K562 (cell line): ENCODE data around the gene LTO1. TPM values are rescaled to one million over a fixed set of nuclear protein-coding genes. Genes with fewer than 3 reads are reported as not detected.
A peak's percentile ranks its signal among the peaks of the same experiment; 100 is the strongest.

Source experiments
- ATAC-seq: fragments of 200-7000 bp; cut with Tn5 transposase; 3 replicates; pipeline ENCODE4 v1.9.1; 2020; ENCODE audit warnings: moderate library complexity
- BruUV-seq: library from RNA; stranded (reverse); fragments of 400-500 nt; replicated peaks from 2 replicates; lab custom pipeline; 2021; lab: Mats Ljungman, UMichigan
- CTCF ChIA-PET: fragments of 300-600 bp; formaldehyde crosslinking; extraction: SDS; loops from one replicate; lab custom pipeline; 2021; ENCODE audit warnings: low intra/inter-chr PET ratio; lab: Yijun Ruan, JAX
- POLR2A ChIA-PET: fragments of 300-600, 350-650 bp; sonication (Branson Sonifier 250); formaldehyde crosslinking; extraction: SDS; loops from one replicate; lab custom pipeline; 2021; ENCODE audit warnings: antibody characterized with exemption, inconsistent platforms; lab: Yijun Ruan, JAX
- DNase-seq, 4 experiments: peaks; one replicate each; pipeline versions ENCODE4 v3.0.0 to v3.0.0-alpha.2; 2011 to 2018; ENCODE audit warnings: low spot score in 3 of 4, mixed read lengths in 3 of 4; ENCODE audit errors: extremely low read depth in 1 of 4
- FAIRE-seq: peaks from 2 replicates; lab custom pipeline; 2011; peaks lifted over from hg19 to GRCh38; lab: Jason Lieb, UNC
- H2AFZ ChIP-seq: 2 replicates; pipeline ENCODE4 v1.6.0; 2011; ENCODE audit warnings: low read depth, low read length, control low read depth, inconsistent platforms
- H3K27ac ChIP-seq: fragments of 200-600 bp; 3 replicates; pipeline ENCODE4 v1.8.0; 2011; ENCODE audit warnings: low read depth, mild to moderate bottlenecking, control low read depth, inconsistent platforms, low read length, moderate library complexity, mixed read lengths; ENCODE audit errors: extremely low read depth
- H3K27me3 ChIP-seq, 2 experiments: fragments of 300-600 bp in 1 of 2; 2 replicates in 1 of 2; 3 replicates in 1 of 2; pipeline versions ENCODE4 v1.6.0 to v1.8.0; 2011; ENCODE audit warnings: inconsistent platforms in 2 of 2, low read length in 2 of 2, mild to moderate bottlenecking in 1 of 2, mixed read lengths in 1 of 2, moderate library complexity in 1 of 2; ENCODE audit not compliant: control insufficient read depth in 2 of 2, insufficient read depth in 2 of 2
- H3K36me3 ChIP-seq: fragments of 300-600 bp; 3 replicates; pipeline ENCODE4 v1.8.0; 2011; ENCODE audit warnings: mild to moderate bottlenecking, low read length, inconsistent platforms; ENCODE audit not compliant: control insufficient read depth, insufficient read depth
- H3K4me1 ChIP-seq, 2 experiments: fragments of 200-600 bp in 1 of 2; replicated peaks in 1 of 2; 2 replicates in 1 of 2; 3 replicates in 1 of 2; pipeline versions ENCODE4 v1.5.1 to v1.8.0; 2011; ENCODE audit warnings: inconsistent platforms in 2 of 2, low read length in 2 of 2, mild to moderate bottlenecking in 1 of 2, mixed read lengths in 1 of 2, moderate library complexity in 1 of 2; ENCODE audit not compliant: control insufficient read depth in 2 of 2, insufficient read depth in 2 of 2
- H3K4me2 ChIP-seq: 2 replicates; pipeline ENCODE4 v1.6.1; 2011; ENCODE audit warnings: low read length, control low read depth, inconsistent platforms, mixed read lengths; ENCODE audit not compliant: insufficient read depth
- H3K4me3 ChIP-seq: fragments of 200-600 bp; sonication (generic), shearing (Covaris generic); 2 replicates; pipeline ENCODE4 v1.5.1; 2016; ENCODE audit warnings: control low read depth, inconsistent platforms
- H3K79me2 ChIP-seq: fragments of 200-600 bp; 3 replicates; pipeline ENCODE4 v1.8.0; 2011; ENCODE audit warnings: low read length, inconsistent platforms; ENCODE audit not compliant: control insufficient read depth, insufficient read depth
- H3K9ac ChIP-seq, 2 experiments: 2 replicates each; pipeline versions ENCODE4 v1.6.0 to v1.6.1; 2011; ENCODE audit warnings: low read depth in 2 of 2, low read length in 2 of 2, control low read depth in 1 of 2, inconsistent platforms in 1 of 2, mild to moderate bottlenecking in 1 of 2, mixed read lengths in 1 of 2; ENCODE audit not compliant: insufficient read depth in 1 of 2
- H3K9me1 ChIP-seq: one replicate; pipeline ENCODE4 v1.6.0; 2011; ENCODE audit warnings: inconsistent platforms, mild to moderate bottlenecking, low read length, moderate library complexity; ENCODE audit not compliant: control insufficient read depth, insufficient read depth
- H3K9me3 ChIP-seq: replicated peaks from 2 replicates; pipeline ENCODE4 v1.5.1; 2011; ENCODE audit warnings: low read depth, low read length, inconsistent platforms; ENCODE audit not compliant: control insufficient read depth, insufficient read depth
- H4K20me1 ChIP-seq: replicated peaks from 2 replicates; pipeline ENCODE4 v1.6.1; 2011; ENCODE audit warnings: low read length, inconsistent platforms, mixed read lengths; ENCODE audit not compliant: control insufficient read depth, insufficient read depth
- BHLHE40 ChIP-seq: IDR thresholded peaks from 2 replicates; pipeline ENCODE4 v1.6.1; 2011; ENCODE audit warnings: low read length, improper control_type of control experiment
- CCAR2 ChIP-seq: fragments of 200-400 bp; formaldehyde crosslinking; IDR thresholded peaks from 2 replicates; pipeline ENCODE4 v1.6.1; 2017; ENCODE audit warnings: mild to moderate bottlenecking, low read depth, low read length
- ERF ChIP-seq: fragments of 450-650 bp; formaldehyde crosslinking; IDR thresholded peaks from 2 replicates; pipeline ENCODE4 v1.4.0; 2020; ENCODE audit warnings: mild to moderate bottlenecking, mixed read lengths
- HMG20B ChIP-seq: fragments of 250-450 bp; sonication (Bioruptor Pico); IDR thresholded peaks from 2 replicates; pipeline ENCODE4 v1.5.0; 2021; ENCODE audit warnings: mild to moderate bottlenecking
- RBM25 ChIP-seq: fragments of 200-400 bp; formaldehyde crosslinking; IDR thresholded peaks from 2 replicates; pipeline ENCODE4 v1.6.1; 2018; ENCODE audit warnings: low read length, low read depth, moderate library complexity; ENCODE audit not compliant: severe bottlenecking
- ZNF239 ChIP-seq: fragments of 250-450 bp; sonication (Bioruptor Pico); IDR thresholded peaks from 2 replicates; pipeline ENCODE4 v1.4.0; 2020; ENCODE audit warnings: mild to moderate bottlenecking
- WGBS: fragments of 100-300 bp; shearing (Covaris generic); methylation state at CpG from one replicate; pipeline ENCODE4 v1.1.6; 2016; ENCODE audit warnings: low coverage, mixed read lengths; ENCODE audit not compliant: insufficient coverage; ENCODE audit errors: missing lambda C conversion rate; 5-methylcytosine and 5-hydroxymethylcytosine counted together
- in situ Hi-C: fragments of 300-500 bp; cut with MboI; formaldehyde crosslinking; loops from 4 replicates; pipeline ENCODE4 v1.15.0; 2018; ENCODE audit warnings: inconsistent platforms, mixed read lengths
- intact Hi-C: fragments of 100-400 bp; cut with micrococcal nuclease; formaldehyde crosslinking; loops from 2 replicates; pipeline ENCODE4 v1.14.2; 2022
- polyA plus RNA-seq, 8 experiments: library from polyadenylated mRNA; depleted of rRNA in 4 of 8; stranded (reverse) in 5 of 8; unstranded in 3 of 8; fragments of >200 nt; fragmentation: Nextera tagmentation in 2 of 8; fragmentation: Illumina TruSeq in 1 of 8; extraction: Ambion mirVana in 2 of 8; extraction: Trizol in 1 of 8; gene quantifications; 2 replicates each; pipeline versions ENCODE4 v1.2.1 to v1.2.3, GENCODE V29; 2011 to 2014; ENCODE audit warnings: inconsistent platforms in 1 of 8, missing spikeins in 1 of 8
- total RNA-seq, 7 experiments: library from RNA; depleted of rRNA in 6 of 7; stranded (reverse); fragments of >200 nt in 6 of 7; fragmentation: Illumina TruSeq in 2 of 7; extraction: Trizol in 2 of 7; gene quantifications; 2 replicates each; pipeline versions ENCODE4 v1.2.1 to v1.2.3, GENCODE V29; 2011 to 2021; ENCODE audit warnings: low replicate concordance in 1 of 7
- TF ChIP-seq, protein P1 (sequence below): fragments of 250-450 bp; sonication (Bioruptor Pico); IDR thresholded peaks from 2 replicates; pipeline ENCODE4 v1.5.0; 2021; ENCODE audit warnings: mild to moderate bottlenecking, moderate library complexity
- TF ChIP-seq, protein P2 (sequence below): sonication (generic); formaldehyde crosslinking; IDR thresholded peaks from 2 replicates; pipeline ENCODE4 v1.8.1; 2023; ENCODE audit warnings: missing genetic modification reagents, mild to moderate bottlenecking, borderline replicate concordance

The LTO1 gene
- total and polyA plus RNA-seq, 9 of the 15 experiments (the other 6 are each of a cell fraction or from before 2014, with no cell fraction given): 2.6 to 43.4 (median 19.1) TPM

DNA sequence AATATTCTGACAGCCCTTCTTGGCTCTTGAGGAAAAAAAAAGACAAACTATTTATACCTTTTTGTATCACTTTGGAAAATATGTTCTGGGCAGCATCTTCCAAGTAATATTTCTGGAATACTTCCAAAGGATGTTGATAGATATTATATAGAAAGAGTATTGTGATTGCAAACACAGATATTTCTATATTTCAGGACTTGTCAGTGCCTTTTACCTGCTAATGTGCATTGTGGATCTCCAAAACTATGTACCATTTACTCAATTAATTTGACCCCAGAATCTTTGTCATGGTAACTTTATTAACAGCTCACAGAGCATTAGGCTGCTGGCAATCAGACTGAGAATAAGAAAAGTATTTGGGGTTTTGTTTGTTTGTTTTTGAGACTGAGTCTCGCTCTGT lies 50.9 kb downstream of the LTO1 start:
- Histone ChIP-seq H3K9me3 (no peaks in the 10 kb centered on the region), H3K4me1 (peaks cover 0 to 7% of the 10 kb centered on the region in 2 experiments; a peak in 4 of 5 replicates), H3K27me3 (peaks cover 8 to 26% of the 10 kb centered on the region in 2 experiments), H3K4me3 (no peak overlapping the region), H3K4me2 (no peak overlapping the region), H3K79me2 (no peaks in the 10 kb centered on the region), H3K9ac (no peak overlapping the region), H4K20me1 (no peaks in the 10 kb centered on the region), H3K9me1 (no peaks in the 10 kb centered on the region), H2AFZ (no peak overlapping the region), H3K27ac (no peak overlapping the region), H3K36me3 (no peaks in the 10 kb centered on the region)
- FAIRE-seq (no peak), DNase-seq (no peak), ATAC-seq (no peak)
- TF ChIP-seq HMG20B (CRISPR knock-in tag): no peak
- TF ChIP-seq, protein P1, sequence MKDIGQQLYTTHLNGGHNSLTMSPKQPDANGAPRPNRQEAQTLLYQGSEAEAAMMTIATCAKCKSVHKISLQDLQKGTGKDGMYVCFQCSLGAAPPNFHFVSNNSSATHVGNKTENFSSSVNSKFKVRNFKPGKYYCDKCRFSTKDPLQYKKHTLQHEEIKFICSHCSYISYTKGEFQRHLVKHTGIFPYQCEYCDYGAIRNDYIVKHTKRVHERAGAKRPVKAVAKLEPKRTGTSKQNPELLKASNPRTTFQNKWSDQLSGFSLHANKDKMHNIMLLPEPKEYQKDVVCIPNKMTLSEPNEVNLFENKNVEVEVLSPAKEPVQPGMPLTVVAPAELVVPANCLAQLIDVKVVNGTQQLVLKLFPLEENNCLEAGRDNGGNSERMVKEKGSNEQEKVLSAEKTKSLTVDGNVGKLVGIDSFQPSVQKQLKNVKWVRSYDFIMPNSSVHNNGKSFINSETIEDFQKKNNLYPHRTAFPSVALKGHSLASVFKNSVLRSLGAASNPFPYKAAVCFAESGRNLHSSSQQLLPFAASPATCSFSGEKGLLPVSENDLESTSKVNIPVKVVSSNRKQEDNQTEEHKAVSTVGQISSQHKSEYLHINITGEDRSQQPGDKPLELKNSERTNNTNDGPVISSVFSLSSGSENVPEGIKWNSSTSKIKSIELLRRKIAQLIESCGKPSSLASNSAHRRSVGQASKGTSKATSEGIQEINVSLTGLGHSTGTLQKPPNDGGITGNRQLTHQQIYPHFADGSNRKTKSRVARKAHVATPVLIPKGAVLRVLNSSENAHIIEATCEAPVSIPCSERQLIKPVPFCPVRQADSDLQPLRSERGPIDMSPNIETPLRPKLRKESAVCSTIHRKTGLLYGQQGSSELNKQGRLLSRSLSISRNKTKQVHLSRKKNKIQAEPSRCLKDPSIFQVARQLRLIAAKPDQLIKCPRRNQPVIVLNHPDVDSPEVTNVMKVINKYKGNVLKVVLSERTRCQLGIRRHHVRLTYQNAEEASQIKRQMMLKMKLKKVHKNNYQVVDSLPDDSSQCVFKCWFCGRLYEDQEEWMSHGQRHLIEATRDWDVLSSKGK (CRISPR knock-in tag): no peak
- no peak for TF ChIP-seq BHLHE40
- no peak for TF ChIP-seq CCAR2
- TF ChIP-seq ZNF239 (CRISPR knock-in tag): peak; percentile 99
- peak; percentile 64 for TF ChIP-seq RBM25
- TF ChIP-seq, protein P2, sequence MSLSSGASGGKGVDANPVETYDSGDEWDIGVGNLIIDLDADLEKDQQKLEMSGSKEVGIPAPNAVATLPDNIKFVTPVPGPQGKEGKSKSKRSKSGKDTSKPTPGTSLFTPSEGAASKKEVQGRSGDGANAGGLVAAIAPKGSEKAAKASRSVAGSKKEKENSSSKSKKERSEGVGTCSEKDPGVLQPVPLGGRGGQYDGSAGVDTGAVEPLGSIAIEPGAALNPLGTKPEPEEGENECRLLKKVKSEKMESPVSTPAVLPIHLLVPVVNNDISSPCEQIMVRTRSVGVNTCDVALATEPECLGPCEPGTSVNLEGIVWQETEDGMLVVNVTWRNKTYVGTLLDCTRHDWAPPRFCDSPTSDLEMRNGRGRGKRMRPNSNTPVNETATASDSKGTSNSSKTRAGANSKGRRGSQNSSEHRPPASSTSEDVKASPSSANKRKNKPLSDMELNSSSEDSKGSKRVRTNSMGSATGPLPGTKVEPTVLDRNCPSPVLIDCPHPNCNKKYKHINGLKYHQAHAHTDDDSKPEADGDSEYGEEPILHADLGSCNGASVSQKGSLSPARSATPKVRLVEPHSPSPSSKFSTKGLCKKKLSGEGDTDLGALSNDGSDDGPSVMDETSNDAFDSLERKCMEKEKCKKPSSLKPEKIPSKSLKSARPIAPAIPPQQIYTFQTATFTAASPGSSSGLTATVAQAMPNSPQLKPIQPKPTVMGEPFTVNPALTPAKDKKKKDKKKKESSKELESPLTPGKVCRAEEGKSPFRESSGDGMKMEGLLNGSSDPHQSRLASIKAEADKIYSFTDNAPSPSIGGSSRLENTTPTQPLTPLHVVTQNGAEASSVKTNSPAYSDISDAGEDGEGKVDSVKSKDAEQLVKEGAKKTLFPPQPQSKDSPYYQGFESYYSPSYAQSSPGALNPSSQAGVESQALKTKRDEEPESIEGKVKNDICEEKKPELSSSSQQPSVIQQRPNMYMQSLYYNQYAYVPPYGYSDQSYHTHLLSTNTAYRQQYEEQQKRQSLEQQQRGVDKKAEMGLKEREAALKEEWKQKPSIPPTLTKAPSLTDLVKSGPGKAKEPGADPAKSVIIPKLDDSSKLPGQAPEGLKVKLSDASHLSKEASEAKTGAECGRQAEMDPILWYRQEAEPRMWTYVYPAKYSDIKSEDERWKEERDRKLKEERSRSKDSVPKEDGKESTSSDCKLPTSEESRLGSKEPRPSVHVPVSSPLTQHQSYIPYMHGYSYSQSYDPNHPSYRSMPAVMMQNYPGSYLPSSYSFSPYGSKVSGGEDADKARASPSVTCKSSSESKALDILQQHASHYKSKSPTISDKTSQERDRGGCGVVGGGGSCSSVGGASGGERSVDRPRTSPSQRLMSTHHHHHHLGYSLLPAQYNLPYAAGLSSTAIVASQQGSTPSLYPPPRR (CRISPR knock-in tag): no peak
- no peak for TF ChIP-seq ERF (CRISPR knock-in tag)
- in situ Hi-C loops: no loop called here
- no TSS peak for BruUV-seq
- ChIA-PET POLR2A (no interaction called here), CTCF (no interaction called here)
- 8% methylated on average over 1 of the region's 1 CpG for WGBS
- intact Hi-C loops: no loop called here
